HAP-1 (cell line): ENCODE results near the gene ZNF804B.
"Not testable (repeated sequence)": the region's sequence is repeated elsewhere in the genome, so short reads cannot be mapped to it uniquely, and the experiment has no call there.

Source experiments
- DNase-seq, 2 experiments: peaks; one replicate each; pipeline ENCODE4 v3.0.0-alpha.2; 2016 to 2020; ENCODE audit warnings: low spot score in 2 of 2
- H3K27me3 ChIP-seq: fragments of 250-450 bp; sonication (Bioruptor Pico); 2 replicates; pipeline ENCODE4 v1.5.1; 2020; ENCODE audit warnings: low read depth, mild to moderate bottlenecking, moderate library complexity
- H3K36me3 ChIP-seq: fragments of 250-450 bp; sonication (Bioruptor Pico); replicated peaks from 2 replicates; pipeline ENCODE4 v1.5.1; 2020; ENCODE audit warnings: mild to moderate bottlenecking
- H3K4me1 ChIP-seq: fragments of 250-450 bp; sonication (Bioruptor Pico); 2 replicates; pipeline ENCODE4 v1.5.1; 2020; ENCODE audit warnings: mild to moderate bottlenecking
- H3K4me3 ChIP-seq: fragments of 250-450 bp; sonication (Bioruptor Pico); 2 replicates; pipeline ENCODE4 v1.5.1; 2020; ENCODE audit warnings: mild to moderate bottlenecking, moderate library complexity
- H3K9me3 ChIP-seq: fragments of 250-450 bp; sonication (Bioruptor Pico); 2 replicates; pipeline ENCODE4 v1.5.1; 2020; ENCODE audit warnings: mild to moderate bottlenecking, moderate library complexity
- in situ Hi-C: fragments of 300-500 bp; cut with MboI; formaldehyde crosslinking; loops from 3 replicates; pipeline ENCODE4 v1.14.3; 2020; ENCODE audit warnings: low sequenced_read_pairs, inconsistent platforms, mixed read lengths

ZNF804B gene

GRCh38 chr7:89223900-89224395 is 464.4 kb downstream of the ZNF804B start:
- in situ Hi-C loops = no loop called here

GRCh38 chr7:89228688-89229171 is 469.2 kb downstream of the ZNF804B start:
- DNase-seq, H3K27me3 ChIP-seq, H3K4me3 ChIP-seq, H3K36me3 ChIP-seq, H3K9me3 ChIP-seq, H3K4me1 ChIP-seq, in situ Hi-C loops: not testable (repeated sequence)

More at GRCh38 chr7:89223900-89224395, 464.4 kb downstream of the ZNF804B start:
- no peak overlapping the region for H3K4me3 ChIP-seq
- DNase-seq = peak; percentile 63 to 90
- no peaks in the 10 kb centered on the region for H3K36me3 ChIP-seq
- no peaks in the 10 kb centered on the region for H3K27me3 ChIP-seq
- H3K4me1 ChIP-seq = peaks cover 6% of the 10 kb centered on the region
- H3K9me3 ChIP-seq = no peaks in the 10 kb centered on the region

GRCh38 chr7:89238156-89238555 is 478.7 kb downstream of the ZNF804B start:
- DNase-seq = no peak
- Histone ChIP-seq H3K27me3 (no peaks in the 10 kb centered on the region), H3K4me3 (no peak overlapping the region), H3K36me3 (no peaks in the 10 kb centered on the region), H3K9me3 (no peaks in the 10 kb centered on the region), H3K4me1 (no peaks in the 10 kb centered on the region)
- in situ Hi-C loops = no loop called here

- DNase-seq = no peak
- in situ Hi-C loops = no loop called here
- Histone ChIP-seq H3K4me3 (no peak overlapping the region), H3K4me1 (no peaks in the 10 kb centered on the region), H3K9me3 (no peaks in the 10 kb centered on the region; the same call in none of the 2 replicates), H3K36me3 (no peaks in the 10 kb centered on the region), H3K27me3 (no peaks in the 10 kb centered on the region)
Observed at GRCh38 chr7:89246196-89246595, 486.7 kb downstream of the ZNF804B start.

GRCh38 chr7:89247207-89247606 is 487.7 kb downstream of the ZNF804B start:
- no peak for DNase-seq
- H3K4me1 ChIP-seq = no peaks in the 10 kb centered on the region
- no peaks in the 10 kb centered on the region for H3K27me3 ChIP-seq
- peaks cover 3% of the 10 kb centered on the region for H3K9me3 ChIP-seq
- no peaks in the 10 kb centered on the region for H3K36me3 ChIP-seq
- H3K4me3 ChIP-seq = no peak overlapping the region
- in situ Hi-C loops = no loop called here

GRCh38 chr7:89259085-89259484 is 499.6 kb downstream of the ZNF804B start:
- no peaks in the 10 kb centered on the region for H3K9me3 ChIP-seq
- H3K36me3 ChIP-seq = no peaks in the 10 kb centered on the region
- no peak for DNase-seq
- H3K4me3 ChIP-seq = no peak overlapping the region
- no peaks in the 10 kb centered on the region for H3K27me3 ChIP-seq
- in situ Hi-C loops = no loop called here
- no peaks in the 10 kb centered on the region for H3K4me1 ChIP-seq

GRCh38 chr7:89264126-89264525 is 504.6 kb downstream of the ZNF804B start:
- Histone ChIP-seq H3K4me3 (no peak overlapping the region), H3K9me3 (no peaks in the 10 kb centered on the region), H3K4me1 (no peaks in the 10 kb centered on the region), H3K36me3 (no peaks in the 10 kb centered on the region), H3K27me3 (no peaks in the 10 kb centered on the region)
- DNase-seq = no peak
- in situ Hi-C loops = no loop called here

GRCh38 chr7:89265631-89266030 is 506.1 kb downstream of the ZNF804B start:
- H3K4me3 ChIP-seq = no peak overlapping the region
- in situ Hi-C loops = no loop called here
- no peaks in the 10 kb centered on the region for H3K4me1 ChIP-seq
- no peaks in the 10 kb centered on the region for H3K9me3 ChIP-seq
- no peaks in the 10 kb centered on the region for H3K27me3 ChIP-seq
- no peaks in the 10 kb centered on the region for H3K36me3 ChIP-seq
- no peak for DNase-seq

- Histone ChIP-seq H3K36me3 (no peaks in the 10 kb centered on the region), H3K4me3 (no peak overlapping the region), H3K4me1 (no peaks in the 10 kb centered on the region), H3K9me3 (no peaks in the 10 kb centered on the region), H3K27me3 (no peaks in the 10 kb centered on the region)
- in situ Hi-C loops = no loop called here
- no peak for DNase-seq
Observed at GRCh38 chr7:89283302-89283701, 523.8 kb downstream of the ZNF804B start.

- Histone ChIP-seq H3K4me3 (no peak overlapping the region), H3K9me3 (no peaks in the 10 kb centered on the region), H3K4me1 (no peaks in the 10 kb centered on the region), H3K27me3 (no peaks in the 10 kb centered on the region), H3K36me3 (no peaks in the 10 kb centered on the region)
- in situ Hi-C loops = no loop called here
- no peak for DNase-seq
Observed at GRCh38 chr7:89308535-89308934, 549.0 kb downstream of the ZNF804B start.

- H3K4me3 ChIP-seq = no peak overlapping the region
- H3K27me3 ChIP-seq = no peaks in the 10 kb centered on the region
- H3K9me3 ChIP-seq = no peaks in the 10 kb centered on the region
- no peaks in the 10 kb centered on the region for H3K36me3 ChIP-seq
- H3K4me1 ChIP-seq = no peaks in the 10 kb centered on the region
- DNase-seq = no peak
- in situ Hi-C loops = no loop called here
Observed at GRCh38 chr7:89311886-89312285, 552.4 kb downstream of the ZNF804B start.

GRCh38 chr7:89312551-89312950 is 553.1 kb downstream of the ZNF804B start:
- Histone ChIP-seq H3K9me3 (no peaks in the 10 kb centered on the region), H3K4me1 (no peaks in the 10 kb centered on the region), H3K4me3 (no peak overlapping the region), H3K36me3 (no peaks in the 10 kb centered on the region), H3K27me3 (no peaks in the 10 kb centered on the region)
- DNase-seq = peak in 1 of 2 experiments; percentile 28
- in situ Hi-C loops = no loop called here

- Histone ChIP-seq H3K9me3 (peaks cover 2% of the 10 kb centered on the region; the same call in 1 of the 2 replicates), H3K4me1 (no peaks in the 10 kb centered on the region), H3K27me3 (no peaks in the 10 kb centered on the region), H3K36me3 (no peaks in the 10 kb centered on the region), H3K4me3 (no peak overlapping the region)
- in situ Hi-C loops = no loop called here
- DNase-seq = no peak
Observed at GRCh38 chr7:89316584-89317251, 557.2 kb downstream of the ZNF804B start.

GRCh38 chr7:89332026-89332425 is 572.5 kb downstream of the ZNF804B start:
- Histone ChIP-seq H3K4me3 (no peak overlapping the region), H3K4me1 (peaks cover 29% of the 10 kb centered on the region), H3K27me3 (no peaks in the 10 kb centered on the region), H3K9me3 (no peaks in the 10 kb centered on the region), H3K36me3 (no peaks in the 10 kb centered on the region)
- in situ Hi-C loops = no loop called here
- DNase-seq = no peak
